GM19395 (cell line): ENCODE results near the gene CD27.
A peak's percentile ranks its signal among the peaks of the same experiment; 100 is the strongest.
"Not testable (repeated sequence)": the region's sequence is repeated elsewhere in the genome, so short reads cannot be mapped to it uniquely, and the experiment has no call there.

Source experiments
- ATAC-seq: cut with Tn5 transposase; IDR thresholded peaks from one replicate; pipeline ENCODE4 v1.9.1; 2021; ENCODE audit warnings: mild to moderate bottlenecking, moderate library complexity; ENCODE audit not compliant: unreplicated experiment

CD27 gene

GRCh38 chr12:6478416-6478815 lies 33.7 kb downstream of the CD27 start:
- ATAC-seq: no peak

GRCh38 chr12:6488240-6488639 lies 43.5 kb downstream of the CD27 start:
- no peak for ATAC-seq

DNA sequence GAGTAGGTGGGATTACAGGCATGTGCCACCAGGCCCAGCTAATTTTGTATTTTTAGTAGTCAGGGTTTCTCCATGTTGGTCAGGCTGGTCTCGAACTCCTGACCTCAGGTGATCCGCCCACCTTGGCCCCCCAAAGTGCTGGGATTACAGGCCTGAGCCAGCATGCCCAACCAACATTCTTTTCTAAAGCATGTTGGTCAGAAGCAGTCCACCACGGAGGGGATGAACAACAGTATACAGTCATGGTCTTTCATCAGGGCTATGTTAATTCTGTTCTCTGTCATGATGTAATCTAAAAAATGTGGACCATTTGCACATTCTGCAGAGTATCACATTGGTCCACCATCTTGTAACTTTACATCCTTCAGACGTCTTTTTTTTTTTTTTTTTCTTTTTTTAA lies 44.7 kb downstream of the CD27 start:
- ATAC-seq: no peak

GRCh38 chr12:6490673-6491072 lies 45.9 kb downstream of the CD27 start:
- not testable (repeated sequence) for ATAC-seq

GRCh38 chr12:6492838-6493496 lies 48.2 kb downstream of the CD27 start, which contains the start of gene MRPL51:
Gene MRPL51, minus strand, starts transcription at chr12:6493262. Its CDS starts 126 bp downstream, at chr12:6493136.
- peak; percentile 69 for ATAC-seq

- peak; percentile 85 for ATAC-seq
Observed at GRCh38 chr12:6493497-6494257, 48.9 kb downstream of the CD27 start, which contains the start of gene NCAPD2. Gene NCAPD2, plus strand, starts transcription at chr12:6494102. Its CDS starts 997 bp downstream, at chr12:6495099.

- no peak for ATAC-seq
Observed at GRCh38 chr12:6494258-6494743, 49.5 kb downstream of the CD27 start.

DNA sequence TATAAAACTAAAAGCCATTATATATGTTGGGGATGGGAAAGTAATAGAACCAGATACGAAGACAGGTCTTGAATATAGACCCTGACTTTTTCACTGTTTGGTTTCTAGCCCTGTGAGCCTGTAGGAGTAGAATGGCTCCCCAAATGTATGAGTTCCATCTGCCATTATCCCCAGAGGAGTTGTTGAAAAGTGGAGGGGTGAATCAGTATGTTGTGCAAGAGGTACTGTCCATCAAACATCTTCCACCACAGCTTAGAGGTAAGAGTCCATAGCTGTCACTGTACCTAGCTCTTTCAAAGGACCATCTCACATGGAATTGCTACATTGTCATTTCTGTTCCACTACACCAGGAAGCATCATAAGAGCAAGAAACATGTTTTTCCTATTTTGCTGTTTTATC lies 50.2 kb downstream of the CD27 start:
- ATAC-seq: no peak

DNA sequence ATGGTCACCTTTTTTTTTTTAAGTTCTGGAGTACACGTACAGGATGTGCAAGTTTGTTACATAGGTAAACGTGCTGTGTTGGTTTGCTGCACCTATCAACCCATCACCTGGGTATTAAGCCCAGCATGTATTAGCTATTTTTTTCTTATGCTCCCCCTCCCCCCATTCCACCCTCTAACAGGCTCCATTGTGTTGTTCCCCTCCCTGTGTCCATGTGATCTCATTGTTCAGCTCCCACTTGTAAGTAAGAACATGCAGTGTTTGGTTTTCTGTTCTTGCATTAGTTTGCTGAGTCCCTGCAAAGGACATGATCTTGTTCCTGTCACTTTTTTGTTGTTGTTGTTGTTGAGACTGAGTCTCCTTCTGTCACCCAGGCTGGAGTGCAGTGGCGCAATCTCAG lies 52.5 kb downstream of the CD27 start:
- ATAC-seq: not testable (repeated sequence)

- no peak for ATAC-seq
Observed at GRCh38 chr12:6500466-6500865, 55.7 kb downstream of the CD27 start.
